Hematopoietic multipotent progenitor cell treated with erythropoietin and hydrocortisone succinate and interleukin-3 and kit ligand, for 6 days (in vitro differentiated cells): ENCODE measurements around the gene ITIH3.
"Not testable (repeated sequence)": the region's sequence is repeated elsewhere in the genome, so short reads cannot be mapped to it uniquely, and the experiment has no call there.

Experiments
- DNase-seq: peaks from one replicate; pipeline ENCODE4 v3.0.0-alpha.2; 2015

The ITIH3 gene, protein sequence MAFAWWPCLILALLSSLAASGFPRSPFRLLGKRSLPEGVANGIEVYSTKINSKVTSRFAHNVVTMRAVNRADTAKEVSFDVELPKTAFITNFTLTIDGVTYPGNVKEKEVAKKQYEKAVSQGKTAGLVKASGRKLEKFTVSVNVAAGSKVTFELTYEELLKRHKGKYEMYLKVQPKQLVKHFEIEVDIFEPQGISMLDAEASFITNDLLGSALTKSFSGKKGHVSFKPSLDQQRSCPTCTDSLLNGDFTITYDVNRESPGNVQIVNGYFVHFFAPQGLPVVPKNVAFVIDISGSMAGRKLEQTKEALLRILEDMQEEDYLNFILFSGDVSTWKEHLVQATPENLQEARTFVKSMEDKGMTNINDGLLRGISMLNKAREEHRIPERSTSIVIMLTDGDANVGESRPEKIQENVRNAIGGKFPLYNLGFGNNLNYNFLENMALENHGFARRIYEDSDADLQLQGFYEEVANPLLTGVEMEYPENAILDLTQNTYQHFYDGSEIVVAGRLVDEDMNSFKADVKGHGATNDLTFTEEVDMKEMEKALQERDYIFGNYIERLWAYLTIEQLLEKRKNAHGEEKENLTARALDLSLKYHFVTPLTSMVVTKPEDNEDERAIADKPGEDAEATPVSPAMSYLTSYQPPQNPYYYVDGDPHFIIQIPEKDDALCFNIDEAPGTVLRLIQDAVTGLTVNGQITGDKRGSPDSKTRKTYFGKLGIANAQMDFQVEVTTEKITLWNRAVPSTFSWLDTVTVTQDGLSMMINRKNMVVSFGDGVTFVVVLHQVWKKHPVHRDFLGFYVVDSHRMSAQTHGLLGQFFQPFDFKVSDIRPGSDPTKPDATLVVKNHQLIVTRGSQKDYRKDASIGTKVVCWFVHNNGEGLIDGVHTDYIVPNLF

DNA sequence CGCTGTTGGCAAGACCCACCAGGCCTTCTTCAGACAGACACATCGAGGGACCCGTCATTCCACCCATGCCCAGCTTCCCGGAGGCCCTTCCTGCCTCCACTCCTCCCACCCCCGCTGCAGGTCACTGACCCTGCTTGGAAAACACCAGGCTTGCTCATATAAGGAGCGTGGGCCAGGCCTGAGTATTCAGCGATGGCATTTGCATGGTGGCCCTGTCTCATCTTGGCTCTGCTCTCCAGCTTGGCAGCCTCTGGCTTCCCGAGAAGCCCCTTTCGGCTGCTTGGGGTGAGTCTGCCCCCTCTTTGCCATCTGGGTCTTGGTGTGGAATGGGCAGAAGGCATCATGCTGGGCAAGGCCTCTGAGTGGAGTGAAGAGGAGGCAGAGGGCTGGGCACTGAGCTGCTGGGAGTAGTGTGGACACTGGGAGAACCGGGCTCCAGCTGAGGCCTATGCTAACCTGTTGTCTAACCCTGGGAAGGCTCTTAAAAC, at the start of gene ITIH3:
Gene ITIH3, plus strand, starts transcription at position 185 of the 488 bp plus-strand sequence. Its CDS starts 8 bp downstream, at position 193.
- DNase-seq: no peak

DNA sequence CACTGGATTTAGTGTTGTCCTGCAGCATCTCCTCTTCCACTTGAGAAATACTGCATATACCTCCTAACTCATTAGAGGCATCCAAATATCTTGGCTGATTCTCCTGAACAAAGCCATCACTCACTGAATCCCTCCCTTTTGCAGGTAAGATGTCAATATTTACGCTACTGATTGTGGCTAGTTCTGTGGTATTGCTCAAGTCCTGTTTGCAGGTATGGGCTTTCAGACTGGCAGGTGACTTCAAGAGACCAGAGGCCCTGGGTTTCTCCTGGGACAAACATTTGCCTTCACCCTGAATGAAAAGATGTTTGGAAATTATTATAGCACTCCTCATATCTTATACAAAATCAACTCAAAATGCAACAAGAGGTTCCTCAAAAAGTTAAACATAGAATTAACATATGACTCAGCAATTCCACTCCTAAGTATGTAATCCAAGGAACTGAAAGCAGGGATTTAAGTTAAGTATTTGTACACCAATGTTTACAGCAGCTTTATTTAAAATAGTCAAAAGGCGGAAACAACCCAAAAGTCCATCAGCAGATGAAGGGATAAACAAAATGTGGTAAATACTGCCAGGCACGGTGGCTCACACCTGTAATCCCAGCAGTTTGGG, 42.4 kb upstream of the ITIH3 start:
- DNase-seq: peak; percentile 30

DNA sequence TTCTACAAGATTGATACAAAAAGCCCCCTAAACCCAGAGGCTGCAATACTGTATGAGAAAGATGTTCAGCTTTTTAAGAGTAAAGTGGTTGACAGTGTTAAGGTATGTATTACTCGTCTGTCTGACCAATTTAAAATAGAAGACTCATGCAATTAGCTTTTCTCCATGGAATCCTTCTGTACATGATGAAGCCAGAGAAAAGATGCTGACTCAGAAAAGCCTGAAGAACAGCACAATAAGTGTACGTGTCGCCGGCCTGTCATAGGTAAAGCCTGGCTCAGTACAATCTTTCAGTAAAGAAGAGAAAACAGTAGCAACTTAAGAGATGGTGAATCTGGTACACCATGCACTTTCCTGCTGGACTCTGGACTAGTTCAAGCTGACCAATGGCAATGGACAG, 40.2 kb upstream of the ITIH3 start:
- DNase-seq: no peak

DNA sequence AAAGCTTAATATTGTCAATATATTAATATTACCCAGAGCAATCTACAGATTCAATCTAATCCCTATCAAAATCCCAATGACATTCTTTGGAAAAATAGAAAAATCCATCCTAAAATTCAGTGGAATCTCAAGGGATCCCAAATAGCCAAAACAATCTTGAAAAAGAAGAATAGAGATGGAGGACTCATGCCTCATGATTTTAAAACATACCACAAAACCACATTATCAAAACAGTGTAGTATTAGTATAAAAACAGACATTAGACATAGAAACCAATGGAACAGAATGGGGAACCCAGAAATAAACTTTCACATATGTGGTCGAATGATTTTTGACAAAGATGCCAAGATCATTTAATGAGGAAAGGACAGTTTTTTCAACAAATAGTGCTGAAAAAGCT, 38.5 kb upstream of the ITIH3 start:
- no peak for DNase-seq

DNA sequence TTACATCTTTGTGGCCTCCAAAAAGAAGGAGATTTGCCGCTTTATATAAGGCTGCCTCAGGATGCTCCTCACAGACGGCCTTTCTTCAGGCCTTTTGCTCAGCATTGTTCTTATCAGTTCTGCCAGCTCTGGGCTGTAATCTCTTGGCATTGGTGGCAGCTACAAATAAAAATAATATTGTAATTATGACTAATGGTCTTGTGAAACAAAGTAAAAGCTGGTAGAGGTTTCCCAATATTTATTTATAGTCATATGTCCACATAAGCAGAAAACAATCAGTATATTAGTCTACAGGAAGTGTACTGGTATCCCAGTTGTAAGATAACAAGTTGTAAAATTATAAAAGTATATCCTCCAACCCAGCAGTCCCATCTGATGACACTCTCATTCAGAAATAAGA, 31.1 kb upstream of the ITIH3 start:
- DNase-seq: peak; percentile 82

DNA sequence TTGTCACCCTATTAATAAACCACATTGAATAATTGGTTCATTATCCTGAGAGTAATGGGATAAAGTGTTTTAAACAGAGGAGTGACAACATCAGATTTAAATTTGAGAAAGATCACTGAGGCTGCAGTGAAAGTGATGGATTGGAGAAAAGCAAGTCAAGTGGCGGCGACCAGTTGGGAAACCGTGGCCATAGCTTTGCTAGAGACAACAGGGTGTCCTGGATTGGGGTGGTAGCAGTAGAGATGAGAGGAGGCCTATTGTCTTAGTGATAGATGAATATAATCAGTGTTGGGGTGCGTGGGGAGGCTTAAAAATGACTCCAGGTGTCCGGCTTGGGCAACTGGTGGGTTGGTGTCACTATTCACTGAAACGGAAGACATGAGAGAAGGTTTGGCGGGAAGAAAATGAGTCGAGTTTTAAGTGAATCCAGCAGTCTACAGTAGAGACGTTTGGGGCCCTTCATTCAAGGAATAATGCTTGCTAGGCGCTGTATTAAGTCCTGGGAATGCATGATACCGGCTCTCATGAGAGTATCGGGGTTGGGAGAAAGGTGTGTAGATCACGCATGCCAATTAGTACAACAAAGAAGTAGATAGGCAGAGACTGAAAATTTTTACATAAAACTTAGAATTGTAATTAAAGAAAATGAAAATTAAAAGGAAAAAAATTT, 24.7 kb upstream of the ITIH3 start:
- DNase-seq: peak; percentile 53

DNA sequence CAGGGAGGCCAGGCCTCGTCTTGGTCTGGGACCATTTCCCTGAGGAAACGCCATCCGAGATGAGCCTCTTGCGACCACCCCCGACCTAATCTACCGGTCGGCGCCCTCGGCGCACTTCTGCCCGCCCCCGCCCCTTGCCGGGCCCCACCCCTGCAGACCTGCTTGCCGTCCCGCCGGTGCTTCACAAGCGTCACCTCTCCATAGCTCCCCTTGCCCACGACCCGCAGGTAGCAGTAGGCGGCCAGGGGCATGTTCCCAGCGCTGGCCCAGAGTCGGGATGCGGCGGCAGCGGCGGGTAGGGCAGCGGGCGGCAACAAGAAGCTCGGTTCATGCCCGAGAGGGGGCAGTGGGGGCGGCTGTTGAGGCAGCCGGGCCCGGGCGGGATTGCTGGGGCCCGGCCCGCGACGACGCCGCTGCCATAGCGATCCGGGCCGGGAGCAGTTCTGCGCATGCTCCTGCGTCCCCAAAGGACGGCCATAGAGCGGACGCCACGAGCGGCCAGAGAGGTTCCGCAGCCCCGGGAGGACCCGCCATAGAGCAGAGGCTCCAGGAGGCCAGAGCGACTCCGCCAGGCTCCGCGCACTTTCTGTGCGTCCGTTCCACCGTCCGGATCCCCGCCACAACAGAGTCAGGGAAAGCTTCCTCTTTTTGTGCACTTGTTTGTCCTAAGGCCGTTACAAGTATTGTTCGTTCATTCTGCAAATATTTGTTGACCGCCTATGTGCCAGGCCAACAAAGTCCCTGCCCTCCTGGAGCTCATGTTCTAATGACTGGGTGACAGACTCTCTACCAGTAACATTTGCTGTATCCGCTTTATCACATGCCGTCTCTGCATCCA, 23.9 kb upstream of the ITIH3 start, which contains the start of gene NEK4:
Gene NEK4, minus strand, starts transcription at position 445 of the 838 bp plus-strand sequence. Its CDS starts 194 bp downstream, at position 251.
- peak; percentile 97 for DNase-seq

DNA sequence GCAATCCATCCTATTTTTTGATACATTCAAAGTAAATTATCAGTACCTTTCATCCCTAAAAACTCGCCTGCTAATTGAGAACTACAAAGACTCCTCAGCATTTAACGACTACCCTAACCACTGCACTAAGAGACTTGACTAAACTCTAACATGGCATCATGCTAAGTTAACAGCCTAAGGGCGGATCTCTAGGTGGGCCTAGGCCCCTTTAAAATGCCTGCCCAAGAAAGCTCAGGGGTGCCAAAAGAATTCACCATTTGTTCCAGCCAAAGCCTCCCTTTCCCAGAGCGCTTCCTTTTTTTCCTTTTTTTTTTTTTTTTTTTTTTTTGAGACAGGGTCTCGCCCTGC, 23.3 kb upstream of the ITIH3 start:
- DNase-seq: no peak

DNA sequence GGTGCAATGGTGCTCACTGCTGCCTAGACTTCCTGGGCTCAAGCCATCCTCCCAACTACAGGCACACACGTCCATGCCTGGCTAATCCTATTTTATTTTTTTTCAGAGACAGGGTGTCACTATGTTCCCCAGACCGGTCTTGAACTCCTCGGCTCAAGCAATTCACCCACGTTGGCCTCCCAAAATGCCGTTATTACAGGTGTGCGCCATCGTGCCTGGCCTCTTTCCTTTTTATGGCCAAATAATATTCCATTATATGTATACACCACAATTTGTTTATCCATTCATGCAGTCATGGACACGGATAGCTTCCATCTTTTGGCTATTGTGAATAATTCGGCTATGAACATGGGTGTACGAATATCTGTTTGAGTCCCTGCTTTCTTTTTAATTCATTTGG, 22.9 kb upstream of the ITIH3 start:
- no peak for DNase-seq

DNA sequence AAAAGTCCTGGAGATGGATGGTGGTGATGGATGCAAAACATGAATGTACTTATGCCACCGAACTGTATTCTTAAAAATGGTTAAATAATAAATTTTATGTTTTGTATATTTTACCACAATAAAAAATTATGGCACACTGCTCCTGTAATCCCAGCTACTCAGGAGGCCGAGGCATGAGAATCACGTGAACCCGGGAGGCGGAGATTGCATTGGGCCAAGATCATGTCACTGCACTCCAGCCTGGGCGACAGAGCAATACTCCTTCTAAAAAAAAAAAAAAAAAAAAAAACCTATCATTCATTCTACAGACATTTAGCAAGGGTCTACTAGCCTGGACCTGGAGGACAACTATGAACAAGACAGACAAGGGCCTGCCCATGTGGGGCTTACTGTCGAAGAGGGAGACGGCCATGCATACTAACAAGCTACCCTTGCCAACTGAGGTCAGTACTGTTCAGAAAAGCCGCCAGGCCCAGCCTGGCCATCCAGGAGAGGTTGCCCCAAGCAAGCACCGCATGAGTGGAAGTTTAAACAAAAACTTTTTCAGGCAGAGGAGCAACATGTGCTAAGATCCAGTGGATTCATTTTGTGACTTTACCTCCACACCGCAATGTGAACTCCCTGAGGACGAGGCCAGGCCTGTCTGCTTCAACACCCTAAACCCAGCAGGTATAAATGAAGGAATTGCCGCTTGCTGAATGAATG, 21.1 kb upstream of the ITIH3 start:
- DNase-seq: no peak

DNA sequence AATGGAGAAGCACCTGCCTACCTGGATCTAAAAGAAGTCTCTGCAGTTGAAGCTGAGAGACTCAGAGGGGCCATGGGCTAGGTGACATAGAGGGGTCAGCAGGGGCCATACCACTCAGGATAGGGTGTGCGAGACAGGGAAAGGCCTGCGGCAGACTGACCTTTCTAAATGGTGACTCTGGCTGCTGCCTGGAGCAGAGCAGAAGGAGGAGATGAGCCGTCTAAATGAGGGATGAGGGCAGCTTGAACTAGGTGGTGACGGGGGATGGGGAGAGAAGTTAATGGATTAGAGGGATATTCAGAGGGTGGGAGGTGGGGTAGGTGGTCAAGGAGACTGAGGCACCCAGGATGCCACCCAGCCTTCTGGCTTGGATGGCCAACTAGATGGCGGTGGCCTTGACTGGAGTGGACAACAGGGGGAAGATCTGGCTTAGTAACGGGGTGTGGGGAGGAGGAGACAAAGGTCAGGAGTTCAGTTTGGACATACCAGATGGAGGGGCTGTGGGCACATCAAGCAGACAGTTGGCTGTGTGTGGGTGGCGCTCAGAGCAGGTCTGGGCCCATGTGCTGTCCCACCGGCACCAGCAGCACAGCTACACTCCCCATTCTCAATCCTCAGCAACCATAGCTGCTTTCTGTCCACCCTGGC, 20.4 kb upstream of the ITIH3 start:
- DNase-seq: no peak

DNA sequence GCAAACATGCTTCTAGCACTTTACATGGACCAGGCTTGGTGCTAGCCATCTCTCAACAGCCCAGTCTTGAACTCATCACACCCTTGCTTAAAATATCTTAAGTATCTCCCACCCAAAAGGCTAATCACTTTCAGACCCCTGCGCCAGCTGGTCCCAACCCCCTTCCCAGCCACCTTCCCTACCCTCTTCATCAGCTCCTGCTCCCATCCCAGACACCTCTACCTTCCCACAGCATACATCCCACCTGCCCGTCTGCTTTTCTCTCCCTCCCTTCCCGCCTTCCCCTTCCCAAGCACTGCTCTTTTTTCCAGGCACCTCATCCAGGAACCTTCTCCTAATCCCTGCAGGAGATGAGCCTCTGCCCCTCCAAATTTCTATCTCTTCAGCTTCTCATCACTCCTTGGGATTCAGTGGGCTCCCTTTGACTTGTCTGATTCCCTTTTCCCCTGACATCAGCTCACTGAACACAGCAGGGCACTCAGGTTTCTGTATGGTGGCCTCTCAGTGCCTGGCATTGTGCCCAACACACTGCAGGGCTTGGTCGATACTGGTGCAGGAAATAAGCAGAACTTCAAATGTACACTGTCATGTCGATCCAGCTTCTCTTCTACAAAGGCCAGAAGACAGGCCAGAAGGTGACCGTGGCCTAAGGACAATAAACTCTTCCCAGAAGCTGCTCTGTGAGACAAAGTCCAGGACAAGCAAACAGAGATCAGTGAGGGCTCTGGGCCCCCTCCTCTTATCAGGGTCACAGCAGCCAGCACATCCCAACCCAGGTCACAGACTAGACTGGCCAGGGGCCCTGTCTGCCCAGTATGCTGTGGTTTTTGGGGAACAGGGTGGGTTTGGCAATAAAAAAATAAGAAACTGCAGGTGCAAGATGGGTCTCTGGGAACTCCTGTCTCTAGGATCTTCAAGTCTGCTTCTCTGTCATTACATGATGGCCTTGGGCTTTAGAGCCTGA, 19.4 kb upstream of the ITIH3 start:
- peak; percentile 82 for DNase-seq

DNA sequence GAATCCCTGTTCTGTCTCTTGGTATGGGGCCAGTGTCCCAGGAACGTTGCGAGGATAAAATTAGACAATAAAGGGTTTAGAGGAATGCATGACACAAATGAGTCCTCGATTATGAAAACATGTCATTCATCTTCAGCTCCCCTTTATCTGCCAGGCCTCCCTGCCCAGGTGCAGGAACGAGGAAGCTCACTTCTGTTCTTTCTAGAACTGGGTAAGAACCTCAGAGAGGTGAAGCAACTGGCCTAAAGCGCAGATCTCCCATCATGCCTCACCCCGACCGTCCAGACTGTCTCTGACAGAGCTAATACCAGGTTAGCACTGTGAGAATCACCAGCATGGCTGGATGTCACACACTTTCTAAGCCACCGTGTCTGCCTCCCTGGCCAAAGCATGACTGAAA, 18.7 kb upstream of the ITIH3 start:
- peak; percentile 12 for DNase-seq

DNA sequence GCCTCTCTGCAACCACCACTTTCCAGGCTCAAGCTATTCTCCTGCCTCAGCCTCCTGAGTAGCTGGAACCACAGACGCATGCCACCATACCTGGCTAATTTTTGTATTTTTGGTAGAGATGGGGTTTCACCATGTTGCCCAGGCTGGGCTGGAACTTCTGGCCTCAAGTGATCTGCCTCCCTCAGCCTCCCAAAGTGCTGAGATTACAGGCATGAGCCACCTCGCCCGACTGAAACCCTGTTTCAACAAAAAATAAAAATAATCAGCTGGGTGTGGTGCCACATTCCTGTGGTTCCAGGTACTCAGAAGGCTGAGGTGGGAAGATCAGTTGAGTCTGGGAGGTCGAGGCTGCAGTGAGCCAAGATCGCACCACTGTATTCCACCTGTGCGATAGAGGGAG, 18.1 kb upstream of the ITIH3 start:
- DNase-seq: not testable (repeated sequence)

DNA sequence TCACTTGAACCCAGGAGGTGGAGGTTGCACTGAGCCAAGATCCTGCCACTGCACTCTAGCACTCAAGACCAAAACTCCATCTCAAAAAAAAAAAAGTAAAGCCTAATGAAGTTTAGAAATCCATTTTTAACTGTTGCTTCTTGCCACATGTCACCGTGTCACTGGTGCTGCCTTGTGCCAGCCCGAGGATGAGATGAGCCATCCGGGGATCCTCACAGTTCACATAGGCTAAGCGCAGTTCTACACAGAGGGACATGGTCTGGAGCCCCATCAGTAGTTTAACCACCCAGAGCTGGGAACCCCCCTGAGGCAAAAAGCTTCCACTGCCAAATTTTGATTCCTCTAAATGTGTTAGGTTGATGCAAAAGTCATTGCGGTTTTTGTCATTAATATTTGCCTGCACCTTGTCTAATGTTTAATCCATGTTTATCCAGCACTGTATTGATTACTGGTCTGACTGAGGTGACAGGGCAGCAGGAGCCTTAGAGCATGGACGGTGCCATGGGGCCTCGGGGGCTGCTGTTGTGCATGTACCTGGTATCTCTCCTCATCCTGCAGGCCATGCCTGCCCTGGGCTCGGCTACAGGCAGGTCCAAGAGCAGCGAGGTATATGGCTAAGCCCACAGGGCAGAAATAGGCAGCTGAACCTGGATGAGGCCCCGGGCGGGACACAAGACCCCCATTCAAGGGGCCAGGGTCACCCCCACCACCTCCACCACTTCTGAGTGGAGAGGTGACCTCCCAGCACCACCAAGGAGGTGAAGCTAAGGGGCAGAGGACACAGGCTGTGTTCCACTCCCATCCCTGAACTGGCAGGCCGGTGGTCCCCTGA, 17.3 kb upstream of the ITIH3 start, which contains the start of gene ITIH1:
Gene ITIH1, plus strand, starts transcription at position 473 of the 832 bp plus-strand sequence. Its CDS starts 17 bp downstream, at position 490.
- DNase-seq: no peak

DNA sequence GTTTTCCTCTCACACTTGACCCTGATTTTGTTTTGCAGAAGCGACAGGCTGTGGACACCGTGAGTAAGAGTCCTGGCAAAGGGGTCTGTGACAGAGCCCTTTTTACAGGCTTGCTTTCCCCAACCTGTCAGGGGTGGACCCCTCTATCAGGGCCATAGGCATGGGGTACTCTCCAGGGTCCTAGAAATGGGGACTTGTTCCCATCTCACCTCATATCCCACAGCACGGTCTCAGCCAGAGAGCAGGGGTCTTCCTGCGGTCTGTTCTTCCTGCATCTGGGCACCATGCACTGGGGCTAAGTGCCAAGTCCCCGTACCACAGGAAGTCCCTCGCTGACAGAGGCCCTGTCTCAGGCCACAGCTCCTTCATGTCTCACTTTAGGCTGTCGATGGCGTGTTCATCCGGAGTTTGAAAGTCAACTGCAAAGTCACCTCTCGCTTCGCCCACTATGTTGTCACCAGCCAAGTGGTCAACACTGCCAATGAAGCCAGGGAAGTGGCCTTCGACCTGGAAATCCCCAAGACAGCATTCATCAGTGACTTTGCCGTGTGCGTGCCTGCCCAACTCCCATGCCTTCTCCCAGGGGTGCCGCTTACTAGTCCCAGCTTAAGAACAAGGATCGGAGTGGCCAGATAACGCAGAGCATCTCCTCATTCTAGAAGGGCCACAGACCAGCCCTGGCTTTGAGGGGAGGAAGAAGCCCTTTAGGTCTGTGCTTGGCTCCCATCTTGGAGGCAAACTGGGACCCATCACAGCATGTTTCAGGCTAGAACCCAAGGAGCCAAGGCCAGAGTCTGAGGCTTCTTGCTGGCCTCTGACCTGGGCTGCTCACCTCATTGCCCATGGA, 16.4 kb upstream of the ITIH3 start:
- DNase-seq: no peak
